Gastrocnemius medialis (tissue), 4 donors: Measurements from ENCODE around the gene CDK2AP2. TPM values are rescaled to one million over a fixed set of nuclear protein-coding genes. Genes with fewer than 3 reads are reported as not detected.

Experiments used
- ATAC-seq, 2 donors: fragments of 150-250 bp; one replicate each; pipeline ENCODE4 v1.9.1; 2016
- DNase-seq, 2 donors: peaks; one replicate each; pipeline ENCODE4 v3.0.0-alpha.2; 2019
- H3K27ac ChIP-seq, 4 donors: fragments of 200-600 bp; sonication (generic); 1 replicate in 1 of 4; 2 replicates in 3 of 4; pipeline ENCODE4 v1.5.1; 2016 to 2018; ENCODE audit warnings: mild to moderate bottlenecking in 2 of 4, moderate library complexity in 1 of 4
- H3K27me3 ChIP-seq, 3 donors: fragments of 200-600 bp; sonication (generic) in 2 of 3; 1 replicate in 1 of 3; 2 replicates in 2 of 3; pipeline versions ENCODE4 v1.5.1 to v1.6.0; 2016 to 2019; ENCODE audit warnings: mild to moderate bottlenecking in 1 of 3, moderate library complexity in 1 of 3
- H3K36me3 ChIP-seq, 2 donors: fragments of 200-600 bp; sonication (generic) in 1 of 2; one replicate each; pipeline ENCODE4 v1.5.1; 2017 to 2018
- H3K4me1 ChIP-seq, 2 donors: fragments of 200-600 bp; sonication (generic) in 1 of 2; one replicate each; pipeline ENCODE4 v1.5.1; 2016 to 2017; ENCODE audit warnings: mild to moderate bottlenecking in 2 of 2
- H3K4me3 ChIP-seq, 4 donors: fragments of 200-600 bp; sonication (generic) in 3 of 4; 1 replicate in 1 of 4; 2 replicates in 3 of 4; pipeline ENCODE4 v1.5.1; 2016 to 2019; ENCODE audit warnings: mild to moderate bottlenecking in 2 of 4
- H3K9me3 ChIP-seq, 3 donors: fragments of 200-600 bp; sonication (generic) in 2 of 3; 1 replicate in 1 of 3; 2 replicates in 2 of 3; pipeline ENCODE4 v1.5.1; 2016 to 2019
- POLR2A ChIP-seq, 2 donors: fragments of 450-650 bp; IDR thresholded peaks; one replicate each; pipeline ENCODE4 v1.6.1; 2017; ENCODE audit warnings: antibody characterized with exemption in 2 of 2, mild to moderate bottlenecking in 2 of 2, moderate library complexity in 2 of 2
- in situ Hi-C, 4 donors: fragments of 200-750 bp; cut with MboI; loops; one replicate each; pipeline versions ENCODE4 v1.15.0 to v1.8.0; 2017; ENCODE audit warnings: low sequenced_read_pairs in 4 of 4
- intact Hi-C: fragments of 100-400 bp; cut with DNase I; formaldehyde crosslinking; loops from one replicate; pipeline ENCODE4 v1.15.1; 2023; ENCODE audit warnings: low total_unique reads
- total RNA-seq, 4 donors: library from RNA; depleted of rRNA; stranded (reverse); fragments of >200 nt; gene quantifications; one replicate each; pipeline versions ENCODE4 v1.1.0 to v1.2.3, GENCODE V29; 2016
- TF ChIP-seq, protein P1 (sequence below), 5 experiments: fragments of 450-650 bp in 3 of 5; fragments of 200-600 bp in 2 of 5; sonication (generic) in 2 of 5; IDR thresholded peaks in 4 of 5; conservative IDR thresholded peaks in 1 of 5; 1 replicate in 4 of 5; 2 replicates in 1 of 5; pipeline ENCODE4 v1.5.1; 2016 to 2019; ENCODE audit warnings: antibody characterized with exemption in 5 of 5, mild to moderate bottlenecking in 3 of 5, moderate library complexity in 3 of 5

CDK2AP2 gene
- total RNA-seq, 4 donors from 2014 or later, result 24.1 to 47.5 (median 37.3) TPM

DNA sequence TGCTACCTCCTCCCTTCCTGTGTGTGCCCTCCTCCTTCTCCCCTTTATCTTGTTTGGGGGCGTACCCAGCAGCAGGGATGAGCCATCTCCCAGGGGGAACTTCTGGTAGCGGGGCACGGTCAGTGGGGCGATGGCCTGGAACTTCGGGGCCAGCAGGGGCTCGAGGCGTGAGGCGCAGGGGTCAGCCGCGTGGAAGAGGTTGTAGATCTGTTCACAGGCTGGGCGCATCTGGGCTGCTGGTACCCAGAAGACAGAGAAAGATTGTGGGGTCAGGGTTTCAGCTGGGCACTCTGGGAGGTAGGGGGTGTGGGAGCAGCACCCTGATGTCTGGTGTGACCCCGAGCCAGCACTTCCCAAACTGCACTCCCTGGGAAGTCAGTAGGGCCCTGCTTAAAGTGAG lies 11.8 kb downstream of the CDK2AP2 start:
- intact Hi-C loops (no loop called here), in situ Hi-C loops (no loop called here)
- Histone ChIP-seq H3K27me3 (no peaks in the 10 kb centered on the region), H3K36me3 (peaks cover 0 to 5% of the 10 kb centered on the region in 2 donors), H3K4me3 (no peak overlapping the region), H3K27ac (no peak overlapping the region), H3K4me1 (no peaks in the 10 kb centered on the region), H3K9me3 (no peaks in the 10 kb centered on the region)
- ATAC-seq (no peak), DNase-seq (no peak)
- no peak for TF ChIP-seq POLR2A (IDR thresholded peaks at IDR 0.05)
- TF ChIP-seq, protein P1, sequence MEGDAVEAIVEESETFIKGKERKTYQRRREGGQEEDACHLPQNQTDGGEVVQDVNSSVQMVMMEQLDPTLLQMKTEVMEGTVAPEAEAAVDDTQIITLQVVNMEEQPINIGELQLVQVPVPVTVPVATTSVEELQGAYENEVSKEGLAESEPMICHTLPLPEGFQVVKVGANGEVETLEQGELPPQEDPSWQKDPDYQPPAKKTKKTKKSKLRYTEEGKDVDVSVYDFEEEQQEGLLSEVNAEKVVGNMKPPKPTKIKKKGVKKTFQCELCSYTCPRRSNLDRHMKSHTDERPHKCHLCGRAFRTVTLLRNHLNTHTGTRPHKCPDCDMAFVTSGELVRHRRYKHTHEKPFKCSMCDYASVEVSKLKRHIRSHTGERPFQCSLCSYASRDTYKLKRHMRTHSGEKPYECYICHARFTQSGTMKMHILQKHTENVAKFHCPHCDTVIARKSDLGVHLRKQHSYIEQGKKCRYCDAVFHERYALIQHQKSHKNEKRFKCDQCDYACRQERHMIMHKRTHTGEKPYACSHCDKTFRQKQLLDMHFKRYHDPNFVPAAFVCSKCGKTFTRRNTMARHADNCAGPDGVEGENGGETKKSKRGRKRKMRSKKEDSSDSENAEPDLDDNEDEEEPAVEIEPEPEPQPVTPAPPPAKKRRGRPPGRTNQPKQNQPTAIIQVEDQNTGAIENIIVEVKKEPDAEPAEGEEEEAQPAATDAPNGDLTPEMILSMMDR (IDR thresholded peaks at IDR 0.05 in 4 of 5, conservative IDR thresholded peaks at IDR 0.05 in 1 of 5), result no peak

DNA sequence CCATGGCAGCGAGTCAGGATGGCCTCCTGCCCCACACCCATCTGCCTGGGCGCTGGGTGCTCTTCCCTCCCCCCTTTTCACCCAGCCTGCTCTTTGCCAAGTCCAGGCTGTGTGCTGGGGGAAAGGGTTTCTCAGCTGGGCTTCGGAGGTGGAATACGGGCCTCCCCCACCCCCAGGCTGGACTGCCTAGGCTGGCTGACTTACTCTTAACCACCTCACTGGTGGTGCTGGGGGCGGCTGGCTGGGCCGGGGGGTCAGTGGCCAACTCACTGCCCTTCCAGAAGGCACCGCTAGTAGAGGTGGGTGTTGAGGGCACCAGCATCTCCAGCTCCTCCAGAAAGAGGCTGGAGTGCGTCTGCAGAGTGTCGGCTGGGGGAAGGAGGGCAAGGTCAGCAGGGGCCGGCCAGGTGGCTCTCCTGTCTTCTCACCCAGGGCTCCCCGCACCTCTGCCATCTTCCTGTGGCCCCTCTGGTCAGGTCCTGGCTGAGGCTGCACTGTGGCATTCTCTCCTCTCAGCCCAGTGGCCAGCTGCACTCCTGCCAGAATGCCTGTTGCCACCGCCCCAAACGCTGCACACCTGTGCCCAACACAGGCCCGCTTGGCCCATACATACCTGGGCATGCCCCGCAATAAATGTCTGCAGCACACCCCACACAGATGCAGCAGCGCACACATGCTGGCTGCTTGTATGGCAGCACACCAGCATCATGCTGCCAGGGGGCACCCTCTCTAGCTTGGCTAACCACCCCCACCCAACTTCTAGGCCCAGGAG lies 12.5 kb downstream of the CDK2AP2 start:
- H3K9me3 ChIP-seq, result no peaks in the 10 kb centered on the region
- peaks cover 0 to 5% of the 10 kb centered on the region in 2 donors for H3K36me3 ChIP-seq
- no peak overlapping the region for H3K27ac ChIP-seq
- ATAC-seq (no peak), DNase-seq (no peak)
- H3K4me3 ChIP-seq, result no peak overlapping the region
- H3K4me1 ChIP-seq, result no peaks in the 10 kb centered on the region
- intact Hi-C loops (no loop called here), in situ Hi-C loops (no loop called here)
- TF ChIP-seq, protein P1 (IDR thresholded peaks at IDR 0.05 in 4 of 5, conservative IDR thresholded peaks at IDR 0.05 in 1 of 5), result no peak
- no peak for TF ChIP-seq POLR2A (IDR thresholded peaks at IDR 0.05)
- H3K27me3 ChIP-seq, result no peaks in the 10 kb centered on the region

DNA sequence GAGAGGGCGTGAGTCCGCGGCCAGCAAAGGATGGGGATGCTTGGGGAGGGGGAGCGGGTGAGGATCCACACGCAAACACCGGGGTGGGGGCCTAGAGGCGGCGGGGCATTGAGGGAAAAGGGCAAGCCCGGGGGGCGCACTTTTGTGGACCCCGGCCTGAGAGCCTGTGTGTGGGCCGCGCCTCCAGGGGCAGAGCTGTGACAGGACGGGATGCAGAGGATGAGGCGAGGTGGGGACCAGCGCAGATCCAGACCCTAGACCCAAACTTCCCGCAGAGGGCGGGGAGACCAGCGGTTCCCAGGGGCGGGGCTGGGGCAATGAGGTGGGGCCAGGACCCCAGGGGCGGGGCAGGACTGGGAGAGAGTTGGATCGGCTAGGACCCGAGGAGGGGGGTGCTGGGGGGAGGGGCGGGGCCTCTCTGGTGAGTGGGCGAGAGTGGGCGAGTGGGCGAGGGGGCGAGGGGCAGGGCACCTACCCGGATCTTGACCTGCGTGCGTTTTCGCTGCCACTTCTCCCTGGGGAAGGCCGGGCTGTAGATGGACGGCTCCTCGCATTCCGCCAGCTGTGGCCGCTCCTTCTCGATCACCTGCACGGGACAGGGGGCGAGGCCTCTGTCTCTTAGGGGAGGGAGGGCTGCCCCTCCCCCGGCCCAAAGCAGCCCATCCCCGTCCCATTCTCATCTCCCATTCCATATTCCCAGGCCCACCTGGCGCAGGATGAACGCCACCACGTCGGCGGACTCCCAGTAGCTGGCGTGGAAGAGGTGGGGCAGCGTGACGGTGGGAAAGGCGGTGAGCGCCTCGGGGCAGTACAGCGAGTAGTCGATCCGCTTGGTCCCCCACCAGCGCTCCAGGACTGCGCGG lies 13.4 kb downstream of the CDK2AP2 start:
- ATAC-seq (no peak), DNase-seq (no peak)
- H3K27me3 ChIP-seq, result no peaks in the 10 kb centered on the region
- peaks cover 0 to 7% of the 10 kb centered on the region in 2 donors for H3K36me3 ChIP-seq
- no peak overlapping the region for H3K4me3 ChIP-seq
- no peaks in the 10 kb centered on the region for H3K9me3 ChIP-seq
- intact Hi-C loops, result no loop called here
- TF ChIP-seq, protein P1 (IDR thresholded peaks at IDR 0.05 in 4 of 5, conservative IDR thresholded peaks at IDR 0.05 in 1 of 5), result no peak
- TF ChIP-seq POLR2A (IDR thresholded peaks at IDR 0.05), result no peak
- in situ Hi-C loops, result no loop called here
- H3K27ac ChIP-seq, result no peak overlapping the region
- H3K4me1 ChIP-seq, result no peaks in the 10 kb centered on the region

DNA sequence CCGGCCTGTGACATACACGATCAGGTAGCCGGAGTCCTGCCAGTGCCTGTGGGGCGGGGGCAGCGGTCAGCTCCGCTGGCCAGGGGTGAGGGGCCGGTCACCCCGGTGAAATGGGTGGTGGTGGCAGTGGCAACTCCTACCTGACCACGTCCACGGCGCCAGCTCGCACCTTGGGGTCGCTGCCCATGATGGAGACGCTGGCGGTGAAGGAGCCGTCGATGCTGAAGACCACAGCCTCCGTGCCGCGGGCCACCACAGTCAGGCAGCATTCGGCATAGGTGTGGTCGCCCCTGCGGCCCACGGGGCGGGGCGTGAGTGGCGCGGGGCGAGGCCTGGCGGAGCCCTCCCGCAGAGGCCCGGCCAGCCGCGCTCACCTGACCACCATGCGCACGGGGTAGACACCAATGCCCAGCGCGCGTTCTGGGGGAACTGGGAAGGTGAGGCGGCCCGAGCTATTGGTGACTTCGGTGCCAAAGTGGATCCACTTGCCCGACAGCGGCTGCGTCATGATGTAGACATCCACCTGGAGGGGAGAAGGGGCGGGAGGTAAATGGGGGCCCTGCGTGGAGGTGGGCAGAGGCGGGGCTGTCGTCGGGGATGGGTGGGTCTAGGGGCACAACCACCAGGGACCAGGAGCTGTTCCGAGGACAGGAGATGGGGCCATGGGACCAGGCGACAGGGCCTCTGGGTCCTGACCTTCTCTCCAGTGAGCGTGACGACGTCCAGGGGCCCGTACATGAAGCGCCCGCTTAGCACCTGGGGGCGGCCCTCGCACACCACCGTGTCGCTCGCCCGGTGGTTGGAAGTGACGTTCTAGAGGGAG lies 14.2 kb downstream of the CDK2AP2 start:
- H3K9me3 ChIP-seq, result no peaks in the 10 kb centered on the region
- no peak overlapping the region for H3K4me3 ChIP-seq
- ATAC-seq (no peak), DNase-seq (no peak)
- no peaks in the 10 kb centered on the region for H3K27me3 ChIP-seq
- H3K36me3 ChIP-seq, result peaks cover 0 to 14% of the 10 kb centered on the region in 2 donors
- no peak overlapping the region for H3K27ac ChIP-seq
- no peaks in the 10 kb centered on the region for H3K4me1 ChIP-seq
- TF ChIP-seq, protein P1 (IDR thresholded peaks at IDR 0.05 in 4 of 5, conservative IDR thresholded peaks at IDR 0.05 in 1 of 5), result no peak
- TF ChIP-seq POLR2A (IDR thresholded peaks at IDR 0.05), result no peak
- in situ Hi-C loops (no loop called here), intact Hi-C loops (no loop called here)
